Superior temporal gyrus (tissue), 1 donor: ENCODE results near the gene ACOT9.
"Not testable (repeated sequence)": the region's sequence is repeated elsewhere in the genome, so short reads cannot be mapped to it uniquely, and the experiment has no call there.

ENCODE experiments used
- DNase-seq: peaks from one replicate; pipeline ENCODE4 v3.0.0-alpha.2; 2016; ENCODE audit errors: extremely low spot score

The ACOT9 gene

GRCh38 chrX:23694606-23695005, 48.5 kb downstream of the ACOT9 start:
- peak; percentile 52 for DNase-seq

GRCh38 chrX:23692166-23692565, 50.9 kb downstream of the ACOT9 start:
- DNase-seq, result no peak

DNA sequence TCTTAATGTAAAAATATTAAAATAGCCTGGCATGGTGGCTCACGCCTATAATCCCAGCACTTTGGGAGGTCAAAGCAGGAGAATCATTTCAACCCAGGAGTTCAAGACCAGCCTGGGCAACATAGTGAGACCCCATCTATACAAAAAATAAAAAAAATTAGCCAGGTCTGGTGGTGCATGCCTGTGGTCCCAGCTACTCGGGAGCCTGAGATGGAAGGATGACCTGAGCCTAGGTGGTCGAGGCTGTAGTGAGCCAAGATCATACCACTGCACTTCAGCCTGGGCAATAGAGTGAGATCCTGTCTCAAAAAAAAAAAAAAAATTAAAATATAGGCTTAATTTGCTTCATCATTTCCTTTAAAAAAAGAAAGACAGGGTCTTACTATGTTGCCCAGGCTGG, 66.6 kb downstream of the ACOT9 start:
- DNase-seq, result not testable (repeated sequence)

DNA sequence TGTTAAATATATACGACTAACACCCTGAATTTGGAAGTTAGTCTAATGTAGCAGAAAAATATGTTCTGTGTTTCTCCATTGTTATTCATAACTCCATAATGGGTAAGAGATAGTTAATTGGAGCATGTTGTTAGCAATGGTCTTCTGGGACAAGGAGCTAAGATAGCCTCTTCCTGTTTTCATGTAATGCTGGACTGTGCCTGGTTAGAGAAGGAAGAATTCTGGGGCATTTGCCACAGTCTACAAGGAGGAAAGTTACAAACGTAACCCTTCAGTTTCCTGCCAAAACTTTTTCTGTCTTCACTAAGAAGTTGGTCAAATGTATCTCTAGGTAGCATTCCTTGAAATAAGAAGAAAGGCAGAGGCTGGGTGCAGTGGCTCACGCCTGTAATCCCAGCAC, 70.0 kb downstream of the ACOT9 start:
- no peak for DNase-seq

- no peak for DNase-seq
Measured at GRCh38 chrX:23670528-23670927, 72.5 kb downstream of the ACOT9 start.

DNA sequence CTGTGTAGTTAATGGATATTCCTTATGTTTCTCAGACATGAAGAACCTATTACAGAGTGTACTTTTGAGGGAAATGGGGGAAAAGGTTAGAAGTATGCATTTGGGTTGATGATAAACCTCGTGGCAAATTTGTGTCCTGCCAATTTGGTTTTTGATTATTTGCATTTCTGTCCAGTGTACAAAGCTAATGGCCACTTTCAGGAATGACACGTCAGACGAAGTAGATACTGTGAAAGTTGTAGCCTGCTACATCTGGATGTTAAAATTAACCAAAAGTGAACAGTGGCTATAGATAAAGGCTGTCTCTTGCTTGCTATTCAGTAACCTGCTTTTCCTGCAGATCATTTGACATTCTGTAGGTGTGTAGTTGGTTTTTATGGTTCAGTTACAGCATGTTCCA, 74.7 kb downstream of the ACOT9 start:
- DNase-seq, result no peak

DNA sequence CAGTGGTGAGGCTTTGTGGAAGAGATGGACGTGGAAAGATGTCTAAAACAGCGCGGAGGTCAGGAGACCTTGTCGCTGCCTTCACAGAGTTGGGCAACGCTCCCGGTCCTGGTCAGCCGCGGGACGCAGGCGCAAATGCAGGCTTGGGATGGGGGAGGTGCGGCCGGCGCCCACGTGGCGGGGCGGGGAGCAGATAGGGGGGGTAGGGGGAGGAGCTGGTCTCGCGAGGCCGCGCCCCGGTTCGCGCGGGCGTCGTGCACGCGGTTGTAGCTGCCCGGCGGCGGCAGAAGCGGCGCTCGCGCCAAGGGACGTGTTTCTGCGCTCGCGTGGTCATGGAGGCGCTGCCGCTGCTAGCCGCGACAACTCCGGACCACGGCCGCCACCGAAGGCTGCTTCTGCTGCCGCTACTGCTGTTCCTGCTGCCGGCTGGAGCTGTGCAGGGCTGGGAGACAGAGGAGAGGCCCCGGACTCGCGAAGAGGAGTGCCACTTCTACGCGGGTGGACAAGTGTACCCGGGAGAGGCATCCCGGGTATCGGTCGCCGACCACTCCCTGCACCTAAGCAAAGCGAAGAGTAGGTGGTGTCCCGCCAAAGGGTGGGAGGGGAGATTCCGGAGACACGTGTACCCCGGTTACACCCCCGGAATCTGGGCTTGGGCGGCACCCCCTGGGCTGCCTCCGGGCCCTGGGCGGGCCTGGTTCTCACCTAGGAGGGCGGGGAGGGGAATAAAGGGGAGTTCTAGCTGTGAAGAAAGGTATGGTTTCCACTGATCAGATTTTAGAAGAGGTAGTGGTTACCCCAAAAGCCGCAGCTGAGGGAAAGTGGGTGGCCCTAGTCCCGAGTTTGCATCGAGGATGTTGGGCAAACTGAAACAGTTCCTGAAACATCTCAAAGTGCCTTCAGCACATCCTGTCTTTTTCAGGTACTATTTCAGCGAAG, 75.6 kb downstream of the ACOT9 start, which contains the start of gene PRDX4:
Gene PRDX4, plus strand, starts transcription at position 255 of the 939 bp plus-strand sequence. Its CDS starts 78 bp downstream, at position 333.
- DNase-seq, result peak; percentile 81

GRCh38 chrX:23666282-23666681, 76.8 kb downstream of the ACOT9 start:
- no peak for DNase-seq

- no peak for DNase-seq
Measured at GRCh38 chrX:23664496-23664895, 78.6 kb downstream of the ACOT9 start.

- DNase-seq, result no peak
Measured at GRCh38 chrX:23662853-23663252, 80.2 kb downstream of the ACOT9 start.

GRCh38 chrX:23662187-23662586, 80.9 kb downstream of the ACOT9 start:
- no peak for DNase-seq

GRCh38 chrX:23661671-23662070, 81.4 kb downstream of the ACOT9 start:
- DNase-seq, result no peak

DNA sequence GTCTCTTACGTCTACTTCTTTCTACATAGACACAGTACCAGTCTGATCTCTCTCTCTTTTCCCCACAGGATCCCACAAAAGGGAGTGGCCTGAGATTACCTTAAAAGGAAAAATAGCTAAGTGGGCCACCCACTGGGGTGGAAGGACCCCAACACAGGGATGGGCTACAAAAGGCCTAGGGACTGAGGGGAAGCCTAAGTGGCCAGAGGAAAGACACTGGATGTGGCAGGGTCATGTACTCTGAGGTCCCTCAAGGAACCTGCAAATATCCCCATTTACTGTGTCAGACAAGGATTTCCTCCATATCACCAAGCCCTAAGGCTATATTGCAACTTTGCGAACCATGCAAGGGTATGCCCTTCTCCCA, 82.3 kb downstream of the ACOT9 start:
- DNase-seq, result no peak

DNA sequence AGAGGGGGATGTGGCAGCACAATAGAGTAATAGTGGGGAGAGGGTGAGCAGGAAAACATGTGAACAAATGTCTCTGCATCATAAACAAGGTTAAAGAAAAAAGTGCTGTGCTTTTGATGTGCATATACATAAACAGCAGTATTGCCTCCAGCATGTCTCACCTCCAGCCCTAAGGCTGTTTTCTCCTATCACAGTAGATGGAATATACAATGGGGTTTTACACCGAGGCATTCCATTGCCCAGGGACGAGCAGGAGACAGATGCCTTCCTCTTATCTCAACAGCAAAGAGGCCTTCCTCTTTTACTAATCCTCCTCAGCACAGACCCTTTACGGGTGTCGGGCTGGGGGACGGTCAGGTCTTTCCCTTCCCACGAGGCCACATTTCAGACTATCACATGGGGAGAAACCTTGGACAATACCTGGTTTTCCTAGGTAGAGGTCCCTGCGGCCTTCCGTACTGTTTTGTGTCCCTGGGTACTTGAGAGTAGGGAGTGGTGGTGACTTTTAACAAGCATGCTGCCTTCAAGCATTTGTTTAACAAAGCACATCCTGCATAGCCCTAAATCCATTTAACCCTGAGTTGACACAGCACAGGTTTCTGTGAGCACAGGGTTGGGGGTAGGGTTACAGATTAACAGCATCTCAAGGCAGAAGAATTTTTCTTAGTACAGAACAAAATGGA, 82.9 kb downstream of the ACOT9 start:
- not testable (repeated sequence) for DNase-seq

DNA sequence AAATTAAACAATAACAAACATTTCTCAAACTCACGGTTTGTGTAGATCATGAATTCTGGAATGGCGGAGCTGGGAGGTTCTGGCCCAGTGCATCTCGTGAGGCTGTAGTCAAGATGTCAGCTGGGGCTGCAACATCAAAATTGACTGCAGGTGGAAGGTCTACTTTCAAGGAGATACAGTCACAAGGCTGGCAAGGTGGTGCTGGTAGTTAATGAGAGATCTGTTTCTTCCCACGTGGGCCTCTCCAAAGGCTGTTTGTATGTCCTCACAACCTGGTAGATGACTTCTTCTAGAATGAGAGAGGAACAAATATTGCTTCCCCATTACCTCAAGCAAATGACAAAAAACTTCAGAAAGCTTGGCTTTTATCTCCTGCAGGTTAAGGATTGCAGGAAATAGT, 83.7 kb downstream of the ACOT9 start:
- DNase-seq, result no peak

DNA sequence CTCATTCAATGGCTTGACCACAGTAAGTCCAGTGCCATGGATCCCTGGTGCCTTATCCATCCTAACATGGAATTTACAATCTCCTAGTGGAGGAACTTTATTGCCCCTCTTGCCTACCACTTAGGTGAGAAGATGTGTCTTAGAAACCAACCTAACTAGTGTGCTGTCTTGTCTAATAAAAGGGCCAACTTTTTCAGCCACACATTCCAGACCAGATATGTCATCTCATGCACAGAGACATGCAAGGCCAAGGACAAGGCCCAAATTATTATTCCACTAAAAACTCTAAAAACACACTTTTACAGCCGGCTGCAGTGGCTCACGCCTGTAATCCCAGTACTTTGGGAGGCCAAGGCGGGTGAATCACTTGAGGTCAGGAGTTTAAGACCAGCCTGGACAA, 86.4 kb downstream of the ACOT9 start:
- DNase-seq, result no peak

DNA sequence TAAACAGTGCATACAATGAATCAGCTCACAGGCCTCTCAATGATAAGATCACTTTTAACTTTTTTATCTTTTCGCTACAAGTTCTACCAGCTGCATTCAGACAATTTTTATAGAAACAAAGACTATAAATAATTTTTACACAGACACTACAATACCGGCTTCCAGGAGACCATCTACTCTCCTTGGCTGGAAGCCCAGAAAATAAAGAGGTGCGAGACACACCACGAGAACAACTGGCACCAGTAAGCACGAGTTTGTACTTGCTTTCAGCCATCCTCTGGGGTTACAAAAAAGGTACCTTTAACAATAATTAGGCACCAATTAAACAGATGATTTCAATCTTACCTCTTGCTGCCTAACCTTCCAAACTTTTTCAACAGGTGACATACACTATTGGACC, 87.0 kb downstream of the ACOT9 start:
- no peak for DNase-seq
